Measurements from ENCODE around the gene LRRC10.
A peak's percentile ranks its signal among the peaks of the same experiment; 100 is the strongest.

LRRC10 gene, protein sequence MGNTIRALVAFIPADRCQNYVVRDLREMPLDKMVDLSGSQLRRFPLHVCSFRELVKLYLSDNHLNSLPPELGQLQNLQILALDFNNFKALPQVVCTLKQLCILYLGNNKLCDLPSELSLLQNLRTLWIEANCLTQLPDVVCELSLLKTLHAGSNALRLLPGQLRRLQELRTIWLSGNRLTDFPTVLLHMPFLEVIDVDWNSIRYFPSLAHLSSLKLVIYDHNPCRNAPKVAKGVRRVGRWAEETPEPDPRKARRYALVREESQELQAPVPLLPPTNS

DNA sequence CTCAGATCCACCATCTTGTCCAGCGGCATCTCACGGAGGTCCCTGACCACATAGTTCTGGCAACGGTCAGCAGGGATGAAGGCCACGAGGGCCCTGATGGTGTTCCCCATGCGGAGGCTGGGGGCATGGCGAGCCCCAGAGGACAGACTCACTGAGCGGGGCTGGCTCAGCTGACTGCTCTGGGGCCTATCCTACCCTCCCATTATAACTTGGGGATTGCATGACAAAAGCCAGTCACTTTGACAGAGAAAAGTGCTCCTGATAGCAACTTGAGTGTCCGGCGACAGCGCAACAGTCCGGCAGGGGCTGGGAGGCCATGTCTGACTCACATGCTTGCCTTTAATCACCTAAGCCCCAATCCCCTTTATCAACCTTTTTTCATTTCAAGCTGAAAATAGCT is at the start of gene LRRC10:
Gene LRRC10 (minus strand): TSS at position 179 of the 400 bp plus-strand sequence. CDS start 69 bp downstream, at position 110.
- no peak for DNase-seq

DNA sequence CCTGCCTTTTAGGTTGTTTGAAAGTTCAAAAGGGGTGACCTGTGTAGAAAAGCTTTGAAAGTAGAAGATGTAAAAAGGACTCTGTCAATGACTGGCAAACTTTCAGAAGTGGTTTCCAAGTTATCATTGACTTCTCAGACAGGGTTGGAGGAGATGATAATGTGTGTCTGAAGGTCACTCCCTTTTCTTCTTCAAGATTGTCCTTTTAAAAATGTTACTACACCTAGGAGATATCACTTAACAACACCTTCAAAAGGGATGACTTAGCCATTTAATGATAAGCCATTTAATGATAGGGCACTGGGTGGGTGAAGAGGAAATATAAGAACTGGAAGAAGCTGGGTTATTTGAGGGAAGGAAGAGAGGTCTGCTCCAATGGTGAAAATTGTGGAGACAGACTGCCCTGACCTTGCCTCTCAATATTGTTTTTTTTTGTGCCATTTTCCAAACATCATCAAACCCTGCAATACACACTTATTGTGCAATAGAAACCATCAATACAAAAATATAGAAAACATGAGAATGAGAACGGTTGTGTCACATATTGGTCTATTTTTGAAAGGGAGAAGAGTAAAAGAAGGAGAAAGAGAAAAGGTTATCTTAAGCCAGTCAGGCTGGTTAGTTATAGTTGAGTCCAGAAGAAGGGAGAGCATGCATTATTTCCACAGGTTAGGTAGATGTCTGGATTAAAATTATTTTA is 49.6 kb upstream of the LRRC10 start:
- DNase-seq, result no peak

- DNase-seq, result no peak
Observed at GRCh38 chr12:69658203-69658602, 47.5 kb upstream of the LRRC10 start.

DNA sequence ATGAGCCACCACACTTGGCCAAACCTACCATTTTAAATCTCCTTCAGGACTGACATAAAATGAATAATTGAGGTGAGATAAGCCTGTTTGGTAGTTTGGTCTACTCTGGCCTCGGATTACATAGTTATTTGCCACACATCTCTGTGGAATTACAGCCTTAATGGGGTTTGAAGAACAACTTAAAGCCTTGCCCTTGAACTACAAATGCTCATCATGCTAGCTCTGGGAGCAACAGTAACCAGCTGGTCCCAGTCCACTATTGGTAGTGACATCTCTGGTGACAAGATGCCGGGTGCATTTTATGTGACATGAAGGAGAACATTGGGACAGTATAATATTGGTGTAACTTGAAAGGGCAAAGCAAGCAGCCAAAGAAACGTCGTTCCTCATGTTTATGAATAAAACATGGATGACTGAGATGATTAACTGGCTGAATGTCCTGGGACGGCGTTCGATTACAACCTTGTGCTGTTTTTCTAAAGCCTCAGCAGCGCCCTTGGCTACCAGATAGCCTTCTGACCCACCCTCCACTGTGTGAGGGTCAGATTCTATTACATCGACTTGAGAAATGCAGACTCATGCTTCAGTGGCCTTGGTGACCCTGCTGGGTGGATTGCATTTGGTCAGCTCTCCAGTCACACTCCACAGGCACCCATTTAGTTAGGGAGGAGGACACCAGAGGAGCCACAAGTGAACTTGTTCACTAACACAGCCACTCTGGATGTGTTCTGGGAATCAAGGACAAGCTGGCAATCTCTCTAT is 46.9 kb upstream of the LRRC10 start:
- DNase-seq, result no peak

DNA sequence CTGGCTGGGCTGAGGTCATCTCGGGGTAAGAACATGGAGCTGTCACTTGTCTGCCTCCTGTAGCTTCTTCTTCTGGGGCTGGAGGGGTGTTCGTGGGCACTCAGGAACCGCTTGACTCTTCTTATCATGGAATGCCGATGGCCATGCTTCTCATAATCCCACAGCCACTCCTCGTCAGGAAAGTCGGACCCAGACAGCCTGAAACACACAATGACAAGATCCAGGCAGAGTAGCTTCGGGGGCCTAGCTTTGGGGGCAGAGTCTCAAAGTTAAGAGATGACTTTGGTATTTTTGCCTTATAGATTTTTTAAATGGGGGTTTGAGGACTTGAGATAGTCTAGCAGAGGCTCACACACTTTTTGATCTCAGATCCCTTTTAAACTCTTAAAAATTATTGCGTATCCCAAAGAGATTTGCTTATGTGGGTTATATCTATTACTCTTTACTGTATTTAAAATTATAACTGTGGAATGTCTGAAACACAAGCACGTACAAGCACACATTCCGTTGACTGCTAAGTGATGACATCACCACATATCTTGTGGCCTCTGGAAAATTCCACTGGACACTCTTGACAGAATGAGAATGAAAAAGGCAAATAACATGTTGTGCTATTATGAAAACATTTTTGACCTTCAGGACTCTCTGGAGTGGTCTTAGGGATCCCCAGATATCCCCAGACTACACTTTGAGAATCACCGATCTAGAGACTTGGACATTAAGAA is 45.1 kb upstream of the LRRC10 start:
- no peak for DNase-seq

GRCh38 chr12:69653703-69654102 is 43.0 kb upstream of the LRRC10 start:
- no peak for DNase-seq

DNA sequence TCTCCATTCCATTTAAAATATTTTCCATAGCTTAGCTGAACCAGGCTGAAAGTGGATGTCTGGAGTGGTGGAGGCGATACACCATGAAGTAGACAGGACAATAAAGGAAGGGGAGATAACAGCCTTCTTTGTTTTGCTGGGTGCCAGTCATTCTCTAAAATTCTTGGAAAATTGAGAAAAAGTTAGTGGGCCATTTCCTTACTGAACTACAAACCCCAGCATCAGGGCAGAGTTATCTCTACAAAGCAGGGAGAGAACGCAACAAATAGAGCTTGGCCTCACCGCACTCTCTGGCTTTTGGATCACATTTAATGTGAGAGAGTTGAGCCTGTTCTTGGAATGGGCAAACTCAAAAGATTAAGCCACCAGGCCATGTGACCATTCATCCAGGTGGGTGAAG is 41.2 kb upstream of the LRRC10 start:
- no peak for DNase-seq

DNA sequence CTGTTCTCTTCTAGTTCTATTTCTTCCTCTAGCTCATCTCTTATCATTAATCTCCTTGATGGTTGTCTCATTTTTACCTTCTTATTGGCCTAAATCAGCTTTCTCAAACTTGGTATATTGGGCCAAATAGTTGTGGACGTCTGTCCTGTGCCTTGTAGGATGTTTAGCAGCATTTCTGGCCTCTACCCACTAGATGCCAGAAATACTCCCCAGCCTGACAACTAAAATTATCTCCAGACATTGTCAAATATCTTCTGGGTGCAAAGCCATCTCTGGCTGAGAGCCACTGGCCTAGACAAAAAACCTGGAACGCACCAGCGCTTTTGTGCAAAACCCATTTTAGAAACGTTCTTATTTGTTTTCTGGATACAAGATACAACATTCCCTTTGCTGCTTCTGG is 38.8 kb upstream of the LRRC10 start:
- DNase-seq, result no peak

DNA sequence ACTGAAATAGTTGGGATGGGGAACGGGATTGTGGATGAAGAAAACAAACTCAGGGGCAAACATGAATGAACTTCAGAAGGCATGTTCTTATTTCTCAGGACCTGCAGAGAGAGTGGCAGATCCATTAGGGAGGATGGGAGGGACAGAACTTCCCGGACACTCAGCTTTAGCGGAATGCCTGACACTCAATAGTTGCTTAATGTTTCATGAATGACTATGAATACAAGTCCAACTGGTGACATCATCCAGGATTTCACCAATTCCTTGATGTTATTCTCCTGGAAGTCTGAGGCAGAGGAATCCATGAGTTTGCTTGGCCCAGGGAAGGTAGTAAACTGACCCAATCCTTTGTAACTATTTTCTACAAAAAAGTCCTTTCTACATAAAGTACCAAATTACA is 37.8 kb upstream of the LRRC10 start:
- no peak for DNase-seq

- DNase-seq, result no peak
Observed at GRCh38 chr12:69647178-69647577, 36.5 kb upstream of the LRRC10 start.

DNA sequence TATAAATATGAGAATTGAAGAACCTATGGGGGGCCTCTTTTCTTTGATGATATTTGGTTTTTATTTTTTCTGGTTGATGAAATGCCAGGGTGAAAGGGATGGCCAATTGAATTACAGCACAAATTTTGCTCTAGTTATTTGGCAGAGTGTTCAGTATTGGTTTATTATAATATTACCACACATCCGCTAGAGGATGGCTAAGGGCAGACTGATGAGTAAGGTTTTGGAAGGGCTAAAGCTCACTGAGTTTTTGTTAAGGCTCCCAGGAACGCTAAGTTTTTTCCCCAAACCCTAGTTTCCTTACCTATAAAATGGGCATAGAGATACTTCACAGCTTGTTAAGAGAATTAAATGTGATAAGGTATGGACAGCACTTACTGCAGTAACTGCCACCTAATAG is 34.3 kb upstream of the LRRC10 start:
- DNase-seq, result no peak

DNA sequence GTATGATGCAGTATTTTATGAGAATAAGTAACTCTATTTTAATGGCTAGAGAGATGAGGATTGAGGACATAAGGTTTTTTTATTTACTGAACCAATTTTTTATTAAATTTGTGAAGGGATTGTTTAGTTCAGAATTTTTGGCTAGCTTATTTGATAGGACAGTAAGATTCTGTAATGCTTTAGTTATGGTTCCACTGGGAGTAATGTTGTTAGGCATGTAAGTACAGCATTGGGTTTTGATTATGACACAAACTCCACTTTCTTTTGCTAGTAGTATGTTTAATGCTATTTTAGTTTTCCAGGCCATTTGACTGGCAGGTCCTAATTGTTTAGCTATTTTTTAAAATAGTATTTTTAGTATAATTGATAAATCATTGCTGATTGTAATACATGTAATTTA is 33.8 kb upstream of the LRRC10 start:
- DNase-seq, result no peak

- DNase-seq, result no peak
Observed at GRCh38 chr12:69642531-69642930, 31.8 kb upstream of the LRRC10 start.

- no peak for DNase-seq
Observed at GRCh38 chr12:69641546-69641945, 30.8 kb upstream of the LRRC10 start.

- peak; percentile 13 for DNase-seq
Observed at GRCh38 chr12:69639400-69640016, 28.8 kb upstream of the LRRC10 start.

GRCh38 chr12:69633061-69633460 is 22.4 kb upstream of the LRRC10 start:
- no peak for DNase-seq

- DNase-seq, result no peak
Observed at GRCh38 chr12:69630191-69630590, 19.5 kb upstream of the LRRC10 start.

DNA sequence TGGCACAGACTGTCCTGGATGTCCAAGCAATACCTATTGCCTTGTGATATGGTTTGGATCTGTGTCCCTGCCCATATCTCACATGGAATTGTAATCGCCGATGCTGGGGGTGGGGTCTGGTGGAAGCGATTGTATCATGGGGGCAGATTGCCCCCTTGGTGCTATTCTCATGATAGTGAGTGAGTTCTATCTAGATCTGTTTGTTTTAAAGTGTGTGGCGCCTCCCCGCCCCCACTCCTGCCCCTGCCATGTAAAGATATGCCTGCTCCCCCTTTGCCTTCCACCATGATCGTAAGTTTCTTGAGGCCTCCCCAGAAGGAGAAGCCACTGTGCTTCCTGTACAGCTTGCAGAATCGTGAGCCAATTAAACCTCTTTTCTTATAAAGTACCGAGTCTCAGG is 16.8 kb upstream of the LRRC10 start:
- DNase-seq, result no peak

DNA sequence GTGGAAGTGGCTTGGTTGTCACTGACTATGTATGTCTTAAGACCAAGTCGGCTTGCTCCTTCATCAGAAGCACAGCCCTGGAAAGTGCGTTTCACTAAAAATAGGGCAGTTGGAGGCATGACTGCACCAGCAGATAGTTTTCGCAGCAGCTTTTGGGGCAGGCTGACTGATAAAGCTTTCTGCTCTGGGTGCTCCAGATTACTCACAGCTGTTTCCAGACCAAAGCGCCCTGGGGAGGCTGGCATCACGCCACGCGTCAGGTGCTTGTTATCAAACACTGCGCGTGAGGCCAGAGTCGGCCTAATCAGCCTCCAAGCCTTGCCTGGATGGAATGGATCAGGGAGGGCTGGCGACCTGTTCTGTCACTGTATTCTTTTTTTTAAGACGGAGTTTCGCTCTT is 13.3 kb upstream of the LRRC10 start:
- no peak for DNase-seq

- DNase-seq, result no peak
Observed at GRCh38 chr12:69621551-69621950, 10.8 kb upstream of the LRRC10 start.

DNA sequence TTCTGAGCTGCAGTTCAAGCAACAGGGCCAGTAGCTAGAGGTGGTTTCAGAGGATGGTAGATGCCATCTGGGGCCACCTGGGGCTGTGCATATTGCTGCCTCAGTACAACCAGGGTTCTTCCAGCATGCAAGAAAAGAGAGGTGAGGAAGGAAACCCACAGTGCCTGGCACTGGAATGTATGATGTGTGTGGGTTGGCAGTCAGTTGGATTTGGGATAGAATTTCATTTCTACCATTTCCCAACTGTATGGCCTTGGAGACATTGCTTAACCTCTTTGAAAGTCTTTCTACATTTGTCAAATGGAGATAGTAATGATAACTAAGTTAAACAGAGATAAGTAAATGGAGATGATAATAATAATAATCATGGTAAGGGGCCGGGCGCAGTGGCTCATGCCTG is 10.2 kb upstream of the LRRC10 start:
- DNase-seq, result no peak

DNA sequence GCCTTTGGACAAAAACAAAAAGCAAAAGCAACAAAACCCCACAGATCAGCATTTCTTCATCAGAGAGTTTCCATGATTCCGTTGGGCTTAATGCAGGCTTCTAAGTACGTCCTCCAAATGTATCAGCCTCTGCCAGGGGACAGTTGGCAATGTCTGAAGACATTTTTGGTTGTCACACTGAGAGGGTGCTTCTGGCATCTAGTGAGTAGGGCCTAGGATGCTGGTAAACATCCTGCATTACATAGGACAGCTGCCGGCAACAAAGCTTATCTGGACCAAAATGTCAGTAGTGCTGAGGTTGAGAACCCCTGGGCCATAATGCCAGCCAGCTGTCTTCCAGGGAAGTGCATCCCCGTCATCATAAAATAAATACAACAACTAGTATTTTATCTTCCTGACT is 9.4 kb upstream of the LRRC10 start:
- no peak for DNase-seq

DNA sequence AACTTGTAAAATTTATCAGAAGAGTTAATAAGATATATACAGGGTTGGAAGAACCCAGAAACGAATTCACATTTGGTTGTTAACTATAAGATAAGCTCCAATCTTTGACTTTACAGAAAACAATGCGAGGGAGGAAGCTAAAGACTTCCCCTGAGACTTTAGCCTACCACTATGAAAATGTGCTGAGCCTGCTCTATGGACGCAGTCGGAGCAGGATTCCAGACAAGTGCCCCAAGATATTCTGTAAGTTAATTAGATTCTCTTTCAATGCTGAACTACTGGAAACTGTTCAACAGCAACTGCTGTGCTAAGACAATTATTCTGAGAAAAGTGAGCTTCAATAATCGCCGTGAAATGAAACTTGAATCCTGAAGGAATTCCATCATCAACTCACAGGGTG is 8.3 kb upstream of the LRRC10 start:
- DNase-seq, result no peak
